HEK293 (cell line): ENCODE measurements around the gene AGPAT1.
A peak's percentile ranks its signal among the peaks of the same experiment; 100 is the strongest.

Source experiments
- CTCF ChIA-PET: fragments of 350-600 bp; formaldehyde crosslinking; extraction: SDS; loops from one replicate; lab custom pipeline; 2021; ENCODE audit warnings: antibody characterized with exemption; lab: Yijun Ruan, JAX
- POLR2A ChIA-PET: fragments of 300-600 bp; formaldehyde crosslinking; extraction: SDS; loops from one replicate; lab custom pipeline; 2020; ENCODE audit warnings: antibody characterized with exemption, inconsistent platforms; lab: Yijun Ruan, JAX
- H3K27ac ChIP-seq: fragments of 200-500 bp; sonication (Bioruptor generic); 2 replicates; pipeline ENCODE4 v1.5.1; 2014; ENCODE audit warnings: low read depth, low read length, control low read depth, inconsistent platforms; ENCODE audit errors: extremely low read depth
- H3K36me3 ChIP-seq, 2 experiments: fragments of 200-500 bp in 1 of 2; sonication (Bioruptor generic) in 1 of 2; 1 replicate in 1 of 2; 2 replicates in 1 of 2; pipeline ENCODE4 v1.5.1; 2014 to 2017; ENCODE audit warnings: inconsistent platforms in 2 of 2, low read length in 2 of 2; ENCODE audit not compliant: control insufficient read depth in 2 of 2, insufficient read depth in 1 of 2
- H3K4me1 ChIP-seq: fragments of 200-500 bp; sonication (Bioruptor generic); 2 replicates; pipeline ENCODE4 v1.5.1; 2014; ENCODE audit warnings: mild to moderate bottlenecking, low read length, inconsistent platforms; ENCODE audit not compliant: control insufficient read depth, insufficient read depth
- H3K4me3 ChIP-seq: 2 replicates; pipeline ENCODE4 v1.5.1; 2011; ENCODE audit warnings: low read depth, mild to moderate bottlenecking, control low read depth, low read length, moderate library complexity
- H3K9me3 ChIP-seq: fragments of 200-500 bp; sonication (Bioruptor generic); 2 replicates; pipeline ENCODE4 v1.5.1; 2014; ENCODE audit warnings: low read depth, low read length, inconsistent platforms; ENCODE audit not compliant: control insufficient read depth, insufficient read depth
- EGR2 ChIP-seq: fragments of 450-650 bp; formaldehyde crosslinking; IDR thresholded peaks from 2 replicates; pipeline ENCODE4 v1.5.1; 2016; ENCODE audit warnings: low read depth, missing biosample characterization, missing genetic modification characterization
- GFI1B ChIP-seq: fragments of 450-650 bp; formaldehyde crosslinking; IDR thresholded peaks from 2 replicates; pipeline ENCODE4 v1.5.1; 2016; ENCODE audit warnings: missing biosample characterization, missing genetic modification characterization
- KLF7 ChIP-seq: fragments of 450-650 bp; formaldehyde crosslinking; IDR thresholded peaks from 2 replicates; pipeline ENCODE4 v1.5.1; 2016; ENCODE audit warnings: missing biosample characterization, missing genetic modification characterization, borderline replicate concordance
- PRDM4 ChIP-seq: fragments of 450-650 bp; formaldehyde crosslinking; IDR thresholded peaks from 2 replicates; pipeline ENCODE4 v1.5.1; 2017; ENCODE audit warnings: missing biosample characterization, missing genetic modification characterization
- SCRT1 ChIP-seq: fragments of 450-650 bp; formaldehyde crosslinking; IDR thresholded peaks from 2 replicates; pipeline ENCODE4 v1.5.1; 2016; ENCODE audit warnings: missing biosample characterization, missing genetic modification characterization, borderline replicate concordance
- SCRT2 ChIP-seq: fragments of 450-650 bp; formaldehyde crosslinking; IDR thresholded peaks from 2 replicates; pipeline ENCODE4 v1.5.1; 2016; ENCODE audit warnings: missing biosample characterization, missing genetic modification characterization
- TRIM28 ChIP-seq: IDR thresholded peaks from 2 replicates; pipeline ENCODE4 v1.6.1; 2011; ENCODE audit warnings: low read length, control low read depth, borderline replicate concordance
- YY2 ChIP-seq: fragments of 450-650 bp; formaldehyde crosslinking; IDR thresholded peaks from 2 replicates; pipeline ENCODE4 v1.5.1; 2016; ENCODE audit warnings: missing biosample characterization, missing genetic modification characterization
- ZBTB17 ChIP-seq: fragments of 450-650 bp; formaldehyde crosslinking; IDR thresholded peaks from 2 replicates; pipeline ENCODE4 v1.5.1; 2016; ENCODE audit warnings: missing biosample characterization, missing genetic modification characterization
- ZBTB8A ChIP-seq: fragments of 450-650 bp; formaldehyde crosslinking; IDR thresholded peaks from 2 replicates; pipeline ENCODE4 v1.5.1; 2016; ENCODE audit warnings: missing biosample characterization, missing genetic modification characterization
- ZFHX2 ChIP-seq: fragments of 450-650 bp; formaldehyde crosslinking; conservative IDR thresholded peaks from 2 replicates; pipeline ENCODE4 v1.5.1; 2016; ENCODE audit warnings: missing biosample characterization, missing genetic modification characterization
- ZFP41 ChIP-seq: fragments of 450-650 bp; formaldehyde crosslinking; IDR thresholded peaks from 2 replicates; pipeline ENCODE4 v1.5.1; 2016; ENCODE audit warnings: missing biosample characterization, missing genetic modification characterization, borderline replicate concordance
- ZNF155 ChIP-seq: fragments of 450-650 bp; formaldehyde crosslinking; IDR thresholded peaks from 2 replicates; pipeline ENCODE4 v1.5.1; 2016; ENCODE audit warnings: missing biosample characterization, missing genetic modification characterization
- ZNF366 ChIP-seq: fragments of 450-650 bp; formaldehyde crosslinking; conservative IDR thresholded peaks from 2 replicates; pipeline ENCODE4 v1.5.1; 2016; ENCODE audit warnings: missing biosample characterization, missing genetic modification characterization
- ZNF449 ChIP-seq: fragments of 450-650 bp; formaldehyde crosslinking; IDR thresholded peaks from 2 replicates; pipeline ENCODE4 v1.5.1; 2017; ENCODE audit warnings: missing biosample characterization, mild to moderate bottlenecking, missing genetic modification characterization, moderate library complexity
- ZNF623 ChIP-seq: fragments of 450-650 bp; formaldehyde crosslinking; IDR thresholded peaks from 2 replicates; pipeline ENCODE4 v1.5.1; 2016; ENCODE audit warnings: missing biosample characterization, missing genetic modification characterization
- ZNF76 ChIP-seq: fragments of 450-650 bp; formaldehyde crosslinking; IDR thresholded peaks from 2 replicates; pipeline ENCODE4; 2016; ENCODE audit warnings: low read depth, missing biosample characterization, missing genetic modification characterization, borderline replicate concordance
- ZNF843 ChIP-seq: fragments of 450-650 bp; formaldehyde crosslinking; IDR thresholded peaks from 2 replicates; pipeline ENCODE4 v1.5.1; 2016; ENCODE audit warnings: missing biosample characterization, missing genetic modification characterization
- TF ChIP-seq, protein P1 (sequence below): fragments of 450-650 bp; formaldehyde crosslinking; IDR thresholded peaks from 2 replicates; pipeline ENCODE4 v1.5.1; 2016; ENCODE audit warnings: missing biosample characterization, missing genetic modification characterization
- TF ChIP-seq, protein P2 (sequence below): fragments of 450-650 bp; formaldehyde crosslinking; IDR thresholded peaks from 2 replicates; pipeline ENCODE4 v1.5.1; 2017; ENCODE audit warnings: missing biosample characterization, missing genetic modification characterization
- TF ChIP-seq, protein P3 (sequence below): fragments of 450-650 bp; formaldehyde crosslinking; IDR thresholded peaks from 2 replicates; pipeline ENCODE4 v1.5.1; 2016; ENCODE audit warnings: missing biosample characterization, missing genetic modification characterization

Gene AGPAT1

GRCh38 chr6:32213649-32214048 lies 37.8 kb upstream of the AGPAT1 start:
- no peak for TF ChIP-seq KLF7 (tag by site-specific recombination)
- no peak for TF ChIP-seq PRDM4 (tag by site-specific recombination)
- TF ChIP-seq, protein P1, sequence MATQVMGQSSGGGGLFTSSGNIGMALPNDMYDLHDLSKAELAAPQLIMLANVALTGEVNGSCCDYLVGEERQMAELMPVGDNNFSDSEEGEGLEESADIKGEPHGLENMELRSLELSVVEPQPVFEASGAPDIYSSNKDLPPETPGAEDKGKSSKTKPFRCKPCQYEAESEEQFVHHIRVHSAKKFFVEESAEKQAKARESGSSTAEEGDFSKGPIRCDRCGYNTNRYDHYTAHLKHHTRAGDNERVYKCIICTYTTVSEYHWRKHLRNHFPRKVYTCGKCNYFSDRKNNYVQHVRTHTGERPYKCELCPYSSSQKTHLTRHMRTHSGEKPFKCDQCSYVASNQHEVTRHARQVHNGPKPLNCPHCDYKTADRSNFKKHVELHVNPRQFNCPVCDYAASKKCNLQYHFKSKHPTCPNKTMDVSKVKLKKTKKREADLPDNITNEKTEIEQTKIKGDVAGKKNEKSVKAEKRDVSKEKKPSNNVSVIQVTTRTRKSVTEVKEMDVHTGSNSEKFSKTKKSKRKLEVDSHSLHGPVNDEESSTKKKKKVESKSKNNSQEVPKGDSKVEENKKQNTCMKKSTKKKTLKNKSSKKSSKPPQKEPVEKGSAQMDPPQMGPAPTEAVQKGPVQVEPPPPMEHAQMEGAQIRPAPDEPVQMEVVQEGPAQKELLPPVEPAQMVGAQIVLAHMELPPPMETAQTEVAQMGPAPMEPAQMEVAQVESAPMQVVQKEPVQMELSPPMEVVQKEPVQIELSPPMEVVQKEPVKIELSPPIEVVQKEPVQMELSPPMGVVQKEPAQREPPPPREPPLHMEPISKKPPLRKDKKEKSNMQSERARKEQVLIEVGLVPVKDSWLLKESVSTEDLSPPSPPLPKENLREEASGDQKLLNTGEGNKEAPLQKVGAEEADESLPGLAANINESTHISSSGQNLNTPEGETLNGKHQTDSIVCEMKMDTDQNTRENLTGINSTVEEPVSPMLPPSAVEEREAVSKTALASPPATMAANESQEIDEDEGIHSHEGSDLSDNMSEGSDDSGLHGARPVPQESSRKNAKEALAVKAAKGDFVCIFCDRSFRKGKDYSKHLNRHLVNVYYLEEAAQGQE = no peak
- TF ChIP-seq, protein P2, sequence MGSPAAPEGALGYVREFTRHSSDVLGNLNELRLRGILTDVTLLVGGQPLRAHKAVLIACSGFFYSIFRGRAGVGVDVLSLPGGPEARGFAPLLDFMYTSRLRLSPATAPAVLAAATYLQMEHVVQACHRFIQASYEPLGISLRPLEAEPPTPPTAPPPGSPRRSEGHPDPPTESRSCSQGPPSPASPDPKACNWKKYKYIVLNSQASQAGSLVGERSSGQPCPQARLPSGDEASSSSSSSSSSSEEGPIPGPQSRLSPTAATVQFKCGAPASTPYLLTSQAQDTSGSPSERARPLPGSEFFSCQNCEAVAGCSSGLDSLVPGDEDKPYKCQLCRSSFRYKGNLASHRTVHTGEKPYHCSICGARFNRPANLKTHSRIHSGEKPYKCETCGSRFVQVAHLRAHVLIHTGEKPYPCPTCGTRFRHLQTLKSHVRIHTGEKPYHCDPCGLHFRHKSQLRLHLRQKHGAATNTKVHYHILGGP = no peak
- TF ChIP-seq ZNF76 (tag by site-specific recombination) = no peak
- no peak for TF ChIP-seq ZNF843 (tag by site-specific recombination)
- TF ChIP-seq SCRT1 (tag by site-specific recombination) = peak; percentile 67
- TF ChIP-seq SCRT2 (tag by site-specific recombination) = peak; percentile 77
- no peak for TF ChIP-seq GFI1B (tag by site-specific recombination)
- TF ChIP-seq TRIM28 = no peak
- TF ChIP-seq, all 188 proteins: peak for 2
- CTCF ChIA-PET = interaction anchor here (0.6 to 1.4 kb wide), 5 partner anchors 27 to 625 kb away, joined by 3 to 5 read pairs (median 4); partner anchors contain the start of gene TAP2
- H3K4me1 ChIP-seq = no peaks in the 10 kb centered on the region
- H3K4me3 ChIP-seq = no peak overlapping the region
- POLR2A ChIA-PET = interaction anchor here (0.6 kb wide), 1 partner anchor 236 kb away, joined by 4 read pairs; no protein-coding TSS in a partner anchor
- no peak overlapping the region for H3K27ac ChIP-seq
- H3K9me3 ChIP-seq = no peaks in the 10 kb centered on the region
- H3K36me3 ChIP-seq = no peaks in the 10 kb centered on the region

DNA sequence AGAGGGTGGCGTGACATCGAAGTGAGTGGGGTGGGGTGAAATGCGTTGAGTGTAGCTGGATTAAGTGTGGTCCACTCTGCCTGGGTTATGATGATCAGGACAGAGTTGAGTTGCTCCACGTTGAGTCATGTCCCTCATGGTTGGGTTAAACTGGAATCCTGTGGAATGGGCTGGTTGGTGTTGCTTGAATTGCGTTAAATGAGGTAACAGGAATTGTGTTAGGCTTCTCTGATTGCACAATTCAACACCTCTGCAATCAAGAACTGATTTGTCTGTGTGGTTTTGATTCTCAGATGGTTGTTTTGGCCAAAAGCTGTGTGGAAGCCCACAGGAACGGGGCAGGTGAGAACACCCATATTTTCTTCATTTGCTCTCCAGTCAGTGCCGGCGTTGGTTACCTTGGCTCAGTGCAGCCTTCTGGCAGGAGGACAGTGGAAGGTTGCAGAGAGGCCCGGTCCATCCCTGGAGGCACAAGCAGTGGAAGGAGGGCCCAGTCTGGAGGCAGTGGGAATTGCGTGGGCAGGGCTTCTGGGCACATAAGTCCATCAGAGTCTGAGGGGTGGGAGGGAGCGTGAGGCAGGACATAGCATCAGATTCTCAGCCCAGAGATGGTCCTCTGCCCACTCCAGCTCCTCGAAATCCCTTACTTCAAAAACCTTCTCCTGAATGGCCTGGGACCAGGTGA lies 36.3 kb upstream of the AGPAT1 start:
- ChIA-PET CTCF (interaction anchor here (0.6 to 1.4 kb wide), 2 partner anchors 201 to 626 kb away, joined by 3 to 5 read pairs; partner anchors contain the start of gene TAP2), POLR2A (interaction anchor here (1.0 kb wide), 1 partner anchor 22 kb away, joined by 3 read pairs; the partner anchor contains the start of gene PBX2)
- Histone ChIP-seq H3K4me1 (no peaks in the 10 kb centered on the region), H3K27ac (no peak overlapping the region), H3K4me3 (no peak overlapping the region), H3K36me3 (no peaks in the 10 kb centered on the region), H3K9me3 (no peaks in the 10 kb centered on the region)
- no peak for TF ChIP-seq ZNF366 (tag by site-specific recombination)
- no peak for TF ChIP-seq YY2 (tag by site-specific recombination)
- TF ChIP-seq TRIM28 = no peak
- peak; percentile 40; the same call in 1 of the 2 replicates for TF ChIP-seq EGR2 (tag by site-specific recombination)
- TF ChIP-seq ZFHX2 = peak; percentile 54
- TF ChIP-seq, protein P3, sequence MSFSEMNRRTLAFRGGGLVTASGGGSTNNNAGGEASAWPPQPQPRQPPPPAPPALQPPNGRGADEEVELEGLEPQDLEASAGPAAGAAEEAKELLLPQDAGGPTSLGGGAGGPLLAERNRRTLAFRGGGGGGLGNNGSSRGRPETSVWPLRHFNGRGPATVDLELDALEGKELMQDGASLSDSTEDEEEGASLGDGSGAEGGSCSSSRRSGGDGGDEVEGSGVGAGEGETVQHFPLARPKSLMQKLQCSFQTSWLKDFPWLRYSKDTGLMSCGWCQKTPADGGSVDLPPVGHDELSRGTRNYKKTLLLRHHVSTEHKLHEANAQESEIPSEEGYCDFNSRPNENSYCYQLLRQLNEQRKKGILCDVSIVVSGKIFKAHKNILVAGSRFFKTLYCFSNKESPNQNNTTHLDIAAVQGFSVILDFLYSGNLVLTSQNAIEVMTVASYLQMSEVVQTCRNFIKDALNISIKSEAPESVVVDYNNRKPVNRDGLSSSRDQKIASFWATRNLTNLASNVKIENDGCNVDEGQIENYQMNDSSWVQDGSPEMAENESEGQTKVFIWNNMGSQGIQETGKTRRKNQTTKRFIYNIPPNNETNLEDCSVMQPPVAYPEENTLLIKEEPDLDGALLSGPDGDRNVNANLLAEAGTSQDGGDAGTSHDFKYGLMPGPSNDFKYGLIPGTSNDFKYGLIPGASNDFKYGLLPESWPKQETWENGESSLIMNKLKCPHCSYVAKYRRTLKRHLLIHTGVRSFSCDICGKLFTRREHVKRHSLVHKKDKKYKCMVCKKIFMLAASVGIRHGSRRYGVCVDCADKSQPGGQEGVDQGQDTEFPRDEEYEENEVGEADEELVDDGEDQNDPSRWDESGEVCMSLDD = no peak
- TF ChIP-seq ZNF155 = no peak
- TF ChIP-seq ZNF76 (tag by site-specific recombination) = no peak
- TF ChIP-seq ZNF449 = no peak
- TF ChIP-seq ZNF623 (tag by site-specific recombination) = no peak
- TF ChIP-seq ZFP41 (tag by site-specific recombination) = no peak
- TF ChIP-seq ZBTB8A (tag by site-specific recombination) = no peak
- TF ChIP-seq ZBTB17 (tag by site-specific recombination) = no peak
